ENCODE data around the gene TLR10. TPM values are rescaled to one million over a fixed set of nuclear protein-coding genes. Genes with fewer than 3 reads are reported as not detected.
"Not testable (repeated sequence)": the region's sequence is repeated elsewhere in the genome, so short reads cannot be mapped to it uniquely, and the experiment has no call there.

Gene TLR10
- total RNA-seq, 4 donors from 2014 or later = not detected

DNA sequence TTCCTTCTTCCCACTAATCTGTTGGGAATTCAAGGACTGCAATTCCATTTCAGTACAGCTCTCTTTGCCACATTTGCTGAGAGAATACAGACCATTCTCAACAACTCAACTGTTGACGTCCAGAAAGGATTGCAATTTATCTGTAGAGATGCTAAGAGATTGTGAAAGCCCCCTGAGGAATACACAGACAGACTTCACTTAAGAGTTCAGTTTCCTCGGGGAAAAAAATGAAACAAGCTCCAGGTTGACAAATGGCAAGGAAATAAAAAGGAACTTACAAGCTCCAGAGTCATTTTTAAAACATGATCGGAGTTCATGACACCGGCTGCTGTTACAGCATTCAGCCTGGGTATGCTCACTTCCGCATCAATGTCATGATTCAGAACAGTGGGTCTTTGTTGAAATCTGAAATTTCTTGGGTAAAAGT, 13.8 kb downstream of the TLR10 start:
- no peak overlapping the region for H3K4me3 ChIP-seq
- intact Hi-C loops (cut with DNase I; ENCODE audit: low total_unique reads) (no loop called here), in situ Hi-C loops (cut with MboI; ENCODE audit: low sequenced_read_pairs in 4 of 4) (loop anchor here in 1 of 4 donors (25.0 kb wide), 1 partner anchor 368 kb away; no protein-coding TSS in a partner anchor)
- H3K9me3 ChIP-seq = no peaks in the 10 kb centered on the region
- DNase-seq (no peak), ATAC-seq (peak; percentile 39)
- TF ChIP-seq, protein P1, sequence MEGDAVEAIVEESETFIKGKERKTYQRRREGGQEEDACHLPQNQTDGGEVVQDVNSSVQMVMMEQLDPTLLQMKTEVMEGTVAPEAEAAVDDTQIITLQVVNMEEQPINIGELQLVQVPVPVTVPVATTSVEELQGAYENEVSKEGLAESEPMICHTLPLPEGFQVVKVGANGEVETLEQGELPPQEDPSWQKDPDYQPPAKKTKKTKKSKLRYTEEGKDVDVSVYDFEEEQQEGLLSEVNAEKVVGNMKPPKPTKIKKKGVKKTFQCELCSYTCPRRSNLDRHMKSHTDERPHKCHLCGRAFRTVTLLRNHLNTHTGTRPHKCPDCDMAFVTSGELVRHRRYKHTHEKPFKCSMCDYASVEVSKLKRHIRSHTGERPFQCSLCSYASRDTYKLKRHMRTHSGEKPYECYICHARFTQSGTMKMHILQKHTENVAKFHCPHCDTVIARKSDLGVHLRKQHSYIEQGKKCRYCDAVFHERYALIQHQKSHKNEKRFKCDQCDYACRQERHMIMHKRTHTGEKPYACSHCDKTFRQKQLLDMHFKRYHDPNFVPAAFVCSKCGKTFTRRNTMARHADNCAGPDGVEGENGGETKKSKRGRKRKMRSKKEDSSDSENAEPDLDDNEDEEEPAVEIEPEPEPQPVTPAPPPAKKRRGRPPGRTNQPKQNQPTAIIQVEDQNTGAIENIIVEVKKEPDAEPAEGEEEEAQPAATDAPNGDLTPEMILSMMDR (IDR thresholded peaks at IDR 0.05 in 4 of 5, conservative IDR thresholded peaks at IDR 0.05 in 1 of 5) = no peak
- TF ChIP-seq POLR2A (IDR thresholded peaks at IDR 0.05) = no peak
- no peaks in the 10 kb centered on the region for H3K27me3 ChIP-seq
- H3K4me1 ChIP-seq = no peaks in the 10 kb centered on the region
- no peaks in the 10 kb centered on the region for H3K36me3 ChIP-seq
- H3K27ac ChIP-seq = no peak overlapping the region

DNA sequence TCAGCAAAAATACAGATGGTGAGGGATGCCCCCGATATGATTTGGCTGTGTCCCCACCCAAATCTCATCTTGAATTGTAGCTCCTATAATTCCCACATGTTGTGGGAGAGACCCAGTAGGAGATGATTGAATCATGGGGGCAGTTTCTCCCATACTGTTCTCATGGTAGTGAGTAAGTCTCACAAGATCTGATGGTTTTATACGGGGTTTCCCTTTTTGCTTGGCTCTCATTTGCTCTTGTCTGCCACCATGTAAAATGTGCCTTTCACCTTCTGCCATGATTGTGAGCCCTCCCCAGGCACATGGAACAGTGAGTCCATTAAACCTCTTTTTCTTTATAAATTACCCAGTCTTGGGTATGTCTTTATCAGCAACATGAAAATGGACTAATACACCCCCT, 15.8 kb downstream of the TLR10 start:
- H3K27me3 ChIP-seq; H3K4me1 ChIP-seq; intact Hi-C loops (cut with DNase I; ENCODE audit: low total_unique reads); H3K9me3 ChIP-seq; H3K27ac ChIP-seq; ATAC-seq; H3K36me3 ChIP-seq; H3K4me3 ChIP-seq; DNase-seq: not testable (repeated sequence)
- in situ Hi-C loops (cut with MboI; ENCODE audit: low sequenced_read_pairs in 4 of 4) = loop anchor here in 1 of 4 donors (25.0 kb wide), 1 partner anchor 370 kb away; no protein-coding TSS in a partner anchor

DNA sequence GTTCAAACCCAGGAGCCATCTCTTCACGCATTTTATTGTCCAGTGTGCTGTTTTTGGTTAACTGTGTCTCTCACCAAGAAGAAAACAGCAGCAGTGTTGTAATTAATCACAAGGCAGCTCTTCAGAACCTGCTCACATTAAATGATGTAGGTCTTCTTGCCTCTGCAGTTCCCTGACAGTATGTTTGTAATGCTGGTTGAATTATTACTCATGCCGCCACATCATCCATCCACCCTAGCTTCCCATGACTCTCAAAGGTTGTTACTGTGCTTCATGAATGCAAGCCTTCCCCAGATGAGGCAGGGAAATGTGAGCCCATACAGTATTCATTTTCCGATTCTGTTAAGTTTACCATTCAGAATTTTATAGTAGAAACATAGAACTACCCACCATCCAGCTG, 17.4 kb downstream of the TLR10 start:
- TF ChIP-seq POLR2A (IDR thresholded peaks at IDR 0.05) = no peak
- TF ChIP-seq, protein P1 (IDR thresholded peaks at IDR 0.05 in 4 of 5, conservative IDR thresholded peaks at IDR 0.05 in 1 of 5) = no peak
- no peaks in the 10 kb centered on the region for H3K9me3 ChIP-seq
- H3K27me3 ChIP-seq = no peaks in the 10 kb centered on the region
- no peaks in the 10 kb centered on the region for H3K36me3 ChIP-seq
- no peak overlapping the region for H3K4me3 ChIP-seq
- ATAC-seq (no peak), DNase-seq (no peak)
- no peaks in the 10 kb centered on the region for H3K4me1 ChIP-seq
- in situ Hi-C loops (cut with MboI; ENCODE audit: low sequenced_read_pairs in 4 of 4) (loop anchor here in 1 of 4 donors (25.0 kb wide), 1 partner anchor 372 kb away; no protein-coding TSS in a partner anchor), intact Hi-C loops (cut with DNase I; ENCODE audit: low total_unique reads) (no loop called here)
- H3K27ac ChIP-seq = no peak overlapping the region

DNA sequence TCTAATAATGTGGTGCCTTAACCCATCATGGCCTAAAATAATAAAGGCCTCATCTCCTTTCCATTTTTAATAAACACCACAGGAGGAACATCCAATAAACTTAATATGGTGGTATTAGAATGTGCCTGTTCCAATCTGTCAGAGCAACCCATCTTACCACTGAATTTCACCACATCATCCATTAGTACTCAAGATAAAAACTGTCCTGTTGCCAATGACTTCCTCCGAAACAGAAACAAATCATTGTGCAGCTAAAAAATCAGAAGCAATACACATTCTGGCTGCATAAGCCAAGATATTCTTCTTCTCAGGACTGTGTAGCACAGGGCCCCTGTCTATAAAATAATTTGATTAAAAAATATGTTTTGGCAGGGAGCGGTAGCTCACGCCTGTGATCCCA, 18.5 kb downstream of the TLR10 start:
- intact Hi-C loops (cut with DNase I; ENCODE audit: low total_unique reads) (no loop called here), in situ Hi-C loops (cut with MboI; ENCODE audit: low sequenced_read_pairs in 4 of 4) (loop anchor here in 2 of 4 donors (5.0 to 25.0 kb wide), 2 partner anchors 93 to 373 kb away; partner anchors contain the start of gene TLR6 (in 1 of the 2))
- no peak for TF ChIP-seq POLR2A (IDR thresholded peaks at IDR 0.05)
- TF ChIP-seq, protein P1 (IDR thresholded peaks at IDR 0.05 in 4 of 5, conservative IDR thresholded peaks at IDR 0.05 in 1 of 5) = no peak
- DNase-seq (no peak), ATAC-seq (no peak)
- Histone ChIP-seq H3K36me3 (no peaks in the 10 kb centered on the region), H3K9me3 (no peaks in the 10 kb centered on the region), H3K4me3 (no peak overlapping the region), H3K4me1 (no peaks in the 10 kb centered on the region), H3K27ac (no peak overlapping the region), H3K27me3 (no peaks in the 10 kb centered on the region)

DNA sequence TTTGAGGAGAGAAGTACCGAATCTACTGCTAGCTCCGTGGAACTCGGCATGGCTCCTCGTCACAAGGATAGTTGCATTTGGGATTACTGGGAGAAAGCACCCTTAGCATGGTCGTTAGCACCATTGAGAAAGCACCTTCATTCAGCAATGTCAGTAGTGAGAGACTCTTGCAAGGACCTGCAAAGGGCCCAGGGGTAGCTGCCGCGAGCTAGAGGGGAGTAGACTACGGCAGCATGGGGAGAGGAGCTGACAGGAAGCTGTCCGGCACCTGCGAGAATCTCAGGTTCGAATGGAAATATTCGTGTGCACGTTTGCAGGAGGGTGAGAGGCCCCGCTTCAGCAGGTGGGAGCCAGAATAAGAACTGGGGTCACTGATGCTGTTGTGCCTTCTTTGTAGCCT, 20.2 kb downstream of the TLR10 start:
- in situ Hi-C loops (cut with MboI; ENCODE audit: low sequenced_read_pairs in 4 of 4) (loop anchor here in 2 of 4 donors (5.0 to 25.0 kb wide), 2 partner anchors 95 to 375 kb away; partner anchors contain the start of gene TLR6 (in 1 of the 2)), intact Hi-C loops (cut with DNase I; ENCODE audit: low total_unique reads) (no loop called here)
- TF ChIP-seq POLR2A (IDR thresholded peaks at IDR 0.05) = no peak
- TF ChIP-seq, protein P1 (IDR thresholded peaks at IDR 0.05 in 4 of 5, conservative IDR thresholded peaks at IDR 0.05 in 1 of 5) = no peak
- no peaks in the 10 kb centered on the region for H3K27me3 ChIP-seq
- no peaks in the 10 kb centered on the region for H3K4me1 ChIP-seq
- H3K4me3 ChIP-seq = no peak overlapping the region
- ATAC-seq = no peak
- DNase-seq = no peak
- no peaks in the 10 kb centered on the region for H3K9me3 ChIP-seq
- H3K27ac ChIP-seq = no peak overlapping the region
- H3K36me3 ChIP-seq = no peaks in the 10 kb centered on the region
